MCF 10A (cell line): Measurements from ENCODE around the gene MYO1E. TPM values are rescaled to one million over a fixed set of nuclear protein-coding genes. Genes with fewer than 3 reads are reported as not detected.
A peak's percentile ranks its signal among the peaks of the same experiment; 100 is the strongest.

ENCODE experiments used
- BruUV-seq: library from RNA; stranded (reverse); fragments of 400-500 nt; replicated peaks from 2 replicates; lab custom pipeline; 2021; lab: Mats Ljungman, UMichigan
- CTCF ChIA-PET: fragments of 300-600 bp; sonication (Branson Sonifier 250); formaldehyde crosslinking; extraction: SDS; loops from one replicate; lab custom pipeline; 2021; ENCODE audit warnings: antibody characterized with exemption, inconsistent platforms; lab: Yijun Ruan, JAX
- POLR2A ChIA-PET: fragments of 300-600, 350-650 bp; sonication (Branson Sonifier 250); formaldehyde crosslinking; extraction: SDS; loops from one replicate; lab custom pipeline; 2020; ENCODE audit warnings: antibody characterized with exemption, inconsistent platforms; lab: Yijun Ruan, JAX
- DNase-seq: peaks from one replicate; pipeline ENCODE4 v3.0.0-alpha.2; 2018; ENCODE audit not compliant: unreplicated experiment
- H3K27ac Mint-ChIP-seq: one replicate; pipeline ENCODE4 v1.8.0; 2022; ENCODE audit warnings: mild to moderate bottlenecking, low read depth, mixed read lengths; ENCODE audit not compliant: unreplicated experiment
- H3K27me3 Mint-ChIP-seq: one replicate; pipeline ENCODE4 v1.8.0; 2022; ENCODE audit warnings: mixed read lengths; ENCODE audit not compliant: insufficient read depth, unreplicated experiment
- H3K36me3 Mint-ChIP-seq: one replicate; pipeline ENCODE4 v1.8.0; 2022; ENCODE audit warnings: mild to moderate bottlenecking, moderate library complexity, mixed read lengths; ENCODE audit not compliant: insufficient read depth, unreplicated experiment
- H3K4me1 Mint-ChIP-seq: one replicate; pipeline ENCODE4 v1.8.0; 2022; ENCODE audit warnings: mixed read lengths; ENCODE audit not compliant: insufficient read depth, unreplicated experiment
- H3K4me3 Mint-ChIP-seq: one replicate; pipeline ENCODE4 v1.8.0; 2022; ENCODE audit warnings: mild to moderate bottlenecking, moderate library complexity, mixed read lengths; ENCODE audit not compliant: unreplicated experiment
- H3K9me3 Mint-ChIP-seq: one replicate; pipeline ENCODE4 v1.8.0; 2022; ENCODE audit warnings: mixed read lengths; ENCODE audit not compliant: unreplicated experiment
- intact Hi-C: fragments of 100-400 bp; cut with micrococcal nuclease; formaldehyde crosslinking; loops from 2 replicates; pipeline ENCODE4 v1.14.1; 2022
- total RNA-seq: library from RNA; stranded (reverse); gene quantifications from 2 replicates; pipeline ENCODE4 v1.2.3, GENCODE V29; 2022
- TF ChIP-seq, protein P1 (sequence below): fragments of 200-600 bp; IDR thresholded peaks from one replicate; pipeline ENCODE4 v1.8.0; 2022; ENCODE audit warnings: antibody characterized with exemption, mild to moderate bottlenecking; ENCODE audit not compliant: unreplicated experiment

Gene MYO1E
- total RNA-seq, 1 experiment from 2014 or later, result 121 TPM

DNA sequence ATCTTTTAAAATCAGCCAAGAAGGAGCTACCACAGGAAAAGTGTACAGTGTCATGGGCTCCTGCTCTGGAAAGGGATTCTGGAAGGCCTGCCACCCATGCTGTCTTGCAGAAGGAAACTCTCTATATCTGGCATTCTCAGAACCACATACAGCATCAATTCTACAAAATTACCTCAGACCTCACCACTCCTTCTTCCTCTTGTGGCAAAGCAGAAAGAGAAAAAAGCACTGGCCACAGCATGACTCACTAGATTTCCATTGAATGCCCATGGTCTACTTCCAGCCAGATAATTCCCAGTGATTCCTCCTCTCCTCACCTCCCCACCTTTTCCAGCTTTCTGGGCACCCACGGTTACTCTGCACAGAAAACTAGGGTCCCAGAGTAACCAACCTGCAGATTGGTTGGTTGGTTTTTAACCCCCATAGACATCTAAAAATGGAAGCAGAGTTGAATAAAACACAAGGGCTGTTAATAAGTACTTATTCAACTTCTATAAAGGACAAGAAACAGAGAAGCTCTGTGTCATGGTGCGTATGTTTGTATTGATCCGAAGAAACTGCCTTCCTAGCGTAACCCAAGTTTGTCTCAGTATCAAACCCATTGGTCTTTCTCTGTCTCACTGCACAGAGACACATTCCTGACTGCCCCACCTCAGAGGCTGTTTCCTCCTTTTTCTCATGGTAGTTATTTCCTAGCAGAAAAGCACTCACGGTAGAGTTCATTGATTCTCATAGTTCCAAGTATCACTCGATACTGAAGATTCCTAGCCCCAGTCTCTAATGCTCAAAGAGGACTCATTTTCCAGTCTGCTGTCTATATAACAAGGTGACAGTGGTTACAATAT, 98.3 kb downstream of the MYO1E start:
- H3K36me3 Mint-ChIP-seq, result peaks cover 10% of the 10 kb centered on the region
- intact Hi-C loops, result no loop called here
- ChIA-PET CTCF (interaction anchor here (0.6 kb wide), 1 partner anchor 524 kb away, joined by 3 read pairs; no protein-coding TSS in a partner anchor), POLR2A (interaction anchor here (0.9 to 1.5 kb wide), 5 partner anchors 10 to 504 kb away, joined by 3 to 5 read pairs (median 3); partner anchors contain the start of gene MINDY2)
- H3K4me3 Mint-ChIP-seq, result no peak overlapping the region
- no TSS peak for BruUV-seq
- H3K4me1 Mint-ChIP-seq, result peaks cover 34% of the 10 kb centered on the region
- H3K27me3 Mint-ChIP-seq, result no peaks in the 10 kb centered on the region
- TF ChIP-seq, protein P1, sequence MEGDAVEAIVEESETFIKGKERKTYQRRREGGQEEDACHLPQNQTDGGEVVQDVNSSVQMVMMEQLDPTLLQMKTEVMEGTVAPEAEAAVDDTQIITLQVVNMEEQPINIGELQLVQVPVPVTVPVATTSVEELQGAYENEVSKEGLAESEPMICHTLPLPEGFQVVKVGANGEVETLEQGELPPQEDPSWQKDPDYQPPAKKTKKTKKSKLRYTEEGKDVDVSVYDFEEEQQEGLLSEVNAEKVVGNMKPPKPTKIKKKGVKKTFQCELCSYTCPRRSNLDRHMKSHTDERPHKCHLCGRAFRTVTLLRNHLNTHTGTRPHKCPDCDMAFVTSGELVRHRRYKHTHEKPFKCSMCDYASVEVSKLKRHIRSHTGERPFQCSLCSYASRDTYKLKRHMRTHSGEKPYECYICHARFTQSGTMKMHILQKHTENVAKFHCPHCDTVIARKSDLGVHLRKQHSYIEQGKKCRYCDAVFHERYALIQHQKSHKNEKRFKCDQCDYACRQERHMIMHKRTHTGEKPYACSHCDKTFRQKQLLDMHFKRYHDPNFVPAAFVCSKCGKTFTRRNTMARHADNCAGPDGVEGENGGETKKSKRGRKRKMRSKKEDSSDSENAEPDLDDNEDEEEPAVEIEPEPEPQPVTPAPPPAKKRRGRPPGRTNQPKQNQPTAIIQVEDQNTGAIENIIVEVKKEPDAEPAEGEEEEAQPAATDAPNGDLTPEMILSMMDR, result no peak
- H3K27ac Mint-ChIP-seq, result peak overlapping the region; percentile 92
- no peaks in the 10 kb centered on the region for H3K9me3 Mint-ChIP-seq
- peak; percentile 60 for DNase-seq

DNA sequence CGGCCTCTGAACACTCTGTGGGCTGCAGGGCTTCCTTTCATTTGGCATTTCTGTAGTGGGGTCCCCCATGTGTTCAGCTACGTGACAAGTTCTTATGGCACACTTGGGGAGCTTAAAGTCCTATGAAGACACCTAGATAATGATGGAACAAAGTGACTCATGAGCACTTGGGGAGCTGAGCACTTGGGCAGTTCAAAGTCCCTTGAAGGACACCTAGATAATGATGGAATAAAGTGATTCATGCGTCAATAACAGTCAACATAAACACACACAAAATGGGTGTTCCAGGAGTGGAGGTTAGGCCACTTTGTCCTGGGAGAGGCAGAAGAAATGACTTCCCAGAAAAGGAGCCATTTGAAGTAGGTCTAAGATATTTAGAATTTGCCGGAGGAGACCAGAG, 99.4 kb downstream of the MYO1E start:
- ChIA-PET CTCF (interaction anchor here (0.5 to 1.8 kb wide), 3 partner anchors 12 to 474 kb away, joined by 3 to 5 read pairs (median 4); no protein-coding TSS in a partner anchor), POLR2A (interaction anchor here (0.9 to 1.1 kb wide), 2 partner anchors 11 to 22 kb away, joined by 3 to 5 read pairs; no protein-coding TSS in a partner anchor)
- Mint-ChIP-seq H3K4me3 (no peak overlapping the region), H3K4me1 (peaks cover 37% of the 10 kb centered on the region), H3K27ac (no peak overlapping the region), H3K9me3 (no peaks in the 10 kb centered on the region), H3K27me3 (no peaks in the 10 kb centered on the region), H3K36me3 (peaks cover 16% of the 10 kb centered on the region)
- DNase-seq, result no peak
- TF ChIP-seq, protein P1, result no peak
- intact Hi-C loops, result no loop called here
- BruUV-seq, result no TSS peak

DNA sequence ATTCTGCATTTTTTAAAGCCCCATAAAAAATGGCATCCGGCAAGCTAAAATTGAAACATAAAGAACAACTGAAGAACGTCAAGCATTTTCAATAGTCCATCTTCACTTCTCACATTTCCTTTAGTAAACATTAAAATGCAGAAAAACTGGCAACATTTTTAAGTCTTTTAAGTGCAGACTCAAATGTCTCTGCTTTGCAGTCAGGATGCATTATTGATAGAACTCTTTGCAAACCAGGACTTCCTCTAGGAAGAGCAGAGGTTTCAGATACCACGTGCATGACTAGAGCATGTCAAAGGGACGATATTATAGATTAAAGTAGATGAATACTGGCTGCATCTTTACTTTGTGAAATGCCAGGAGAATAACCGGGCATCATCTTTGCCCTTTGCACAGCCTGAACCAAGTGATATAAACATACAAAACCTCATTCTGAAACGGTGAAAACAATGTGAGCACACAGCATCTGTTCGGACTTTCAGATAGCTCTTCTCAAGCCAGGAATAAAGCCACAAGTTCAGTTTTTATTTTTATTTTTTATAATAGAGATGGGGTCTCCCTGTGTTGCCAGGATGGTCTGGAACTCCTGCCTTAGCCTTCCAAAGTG, 101.0 kb downstream of the MYO1E start:
- ChIA-PET CTCF (interaction anchor here (1.8 kb wide), 1 partner anchor 10 kb away, joined by 4 read pairs; no protein-coding TSS in a partner anchor), POLR2A (interaction anchor here (0.6 to 1.5 kb wide), 4 partner anchors 12 to 195 kb away, joined by 3 read pairs; no protein-coding TSS in a partner anchor)
- intact Hi-C loops, result no loop called here
- H3K4me3 Mint-ChIP-seq, result no peak overlapping the region
- H3K4me1 Mint-ChIP-seq, result peaks cover 41% of the 10 kb centered on the region
- TSS peak; percentile 25 for BruUV-seq
- peaks cover 18% of the 10 kb centered on the region for H3K36me3 Mint-ChIP-seq
- no peak for DNase-seq
- H3K27ac Mint-ChIP-seq, result no peak overlapping the region
- H3K9me3 Mint-ChIP-seq, result no peaks in the 10 kb centered on the region
- no peaks in the 10 kb centered on the region for H3K27me3 Mint-ChIP-seq
- TF ChIP-seq, protein P1, result no peak
